Cerebellar cortex (tissue), 1 donor: ENCODE measurements around the gene DGKZ.
"Not testable (repeated sequence)": the region's sequence is repeated elsewhere in the genome, so short reads cannot be mapped to it uniquely, and the experiment has no call there.

Experiments
- DNase-seq: peaks from one replicate; pipeline ENCODE4 v3.0.0-alpha.2; 2015; ENCODE audit warnings: low spot score

The DGKZ gene

DNA sequence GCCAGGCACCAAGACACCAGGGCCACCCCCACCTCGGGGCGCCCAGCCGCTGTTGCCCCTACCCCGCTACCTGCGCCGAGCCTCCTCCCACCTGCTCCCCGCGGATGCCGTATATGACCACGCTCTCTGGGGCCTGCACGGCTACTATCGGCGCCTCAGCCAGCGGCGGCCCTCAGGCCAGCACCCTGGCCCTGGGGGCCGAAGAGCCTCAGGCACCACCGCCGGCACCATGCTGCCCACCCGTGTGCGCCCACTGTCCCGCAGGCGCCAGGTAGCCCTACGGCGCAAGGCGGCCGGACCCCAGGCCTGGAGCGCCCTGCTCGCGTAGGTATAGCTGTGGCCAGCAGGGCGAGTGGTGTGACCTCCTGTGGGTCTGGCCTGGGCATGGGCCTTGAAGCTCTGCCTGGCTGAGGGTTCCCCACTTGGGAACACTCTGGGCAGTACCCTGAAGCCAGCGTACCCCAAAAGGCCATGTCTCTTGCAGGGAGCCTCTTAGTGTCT is 19.4 kb downstream of the DGKZ start:
- DNase-seq: no peak

DNA sequence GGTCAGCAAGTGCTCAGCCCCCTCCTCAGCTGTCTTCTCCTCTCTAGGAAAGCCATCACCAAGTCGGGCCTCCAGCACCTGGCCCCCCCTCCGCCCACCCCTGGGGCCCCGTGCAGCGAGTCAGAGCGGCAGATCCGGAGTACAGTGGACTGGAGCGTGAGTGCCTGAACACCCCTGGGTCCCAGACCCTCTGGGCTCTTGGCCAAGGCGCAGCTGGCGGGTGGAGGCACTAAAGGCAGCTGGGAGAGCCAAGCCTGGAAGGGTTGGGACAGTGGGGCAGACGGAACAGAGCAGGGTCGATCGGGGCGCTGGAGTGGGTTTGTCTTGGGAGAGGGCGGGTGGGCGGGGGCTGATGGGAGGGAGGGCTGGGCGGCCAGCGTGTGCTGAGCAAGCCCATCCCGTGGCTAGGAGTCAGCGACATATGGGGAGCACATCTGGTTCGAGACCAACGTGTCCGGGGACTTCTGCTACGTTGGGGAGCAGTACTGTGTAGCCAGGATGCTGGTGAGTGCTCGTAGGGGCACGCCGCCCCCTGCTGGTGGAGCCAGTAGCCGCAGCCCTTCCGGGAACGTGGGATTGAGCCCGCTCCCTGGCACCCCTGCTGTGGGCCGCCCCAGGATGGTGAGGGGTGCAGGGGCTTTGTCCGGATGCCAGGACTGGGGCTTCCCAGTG is 20.1 kb downstream of the DGKZ start:
- DNase-seq: peak; percentile 49

- no peak for DNase-seq
These were observed 20.6 kb downstream of the DGKZ start for GRCh38 chr11:46367916-46368267.

DNA sequence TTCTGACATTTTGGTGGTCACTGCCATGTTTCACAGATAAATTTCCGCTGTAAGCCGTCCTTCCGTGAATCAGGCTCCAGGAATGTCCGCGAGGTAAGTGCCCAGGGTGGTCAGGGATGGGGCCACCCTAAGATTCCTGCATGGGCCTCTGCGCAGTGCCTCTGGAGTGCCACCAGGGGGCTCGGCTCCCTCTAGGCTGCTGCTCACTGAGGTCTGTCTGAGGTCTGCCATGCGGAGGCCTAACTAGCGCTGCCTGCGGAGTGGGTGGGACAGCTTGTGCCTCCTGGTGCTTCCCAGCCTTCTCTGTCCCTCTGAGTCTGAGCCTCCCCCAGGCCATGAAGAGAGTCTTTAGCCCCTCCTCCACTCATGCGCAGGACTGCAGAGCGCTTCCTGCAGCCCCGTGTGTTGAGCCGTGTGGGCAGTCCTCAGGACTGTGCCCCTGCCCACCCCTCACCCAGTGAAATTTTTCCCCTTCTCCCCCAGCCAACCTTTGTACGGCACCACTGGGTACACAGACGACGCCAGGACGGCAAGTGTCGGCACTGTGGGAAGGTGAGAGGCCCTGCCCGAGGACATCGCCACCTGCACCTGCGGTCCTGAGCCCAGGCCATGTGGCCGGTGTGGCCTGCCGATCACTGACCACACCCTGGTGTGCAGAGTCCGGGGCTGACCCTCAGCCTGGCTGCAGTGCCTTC is 22.3 kb downstream of the DGKZ start:
- DNase-seq: no peak

DNA sequence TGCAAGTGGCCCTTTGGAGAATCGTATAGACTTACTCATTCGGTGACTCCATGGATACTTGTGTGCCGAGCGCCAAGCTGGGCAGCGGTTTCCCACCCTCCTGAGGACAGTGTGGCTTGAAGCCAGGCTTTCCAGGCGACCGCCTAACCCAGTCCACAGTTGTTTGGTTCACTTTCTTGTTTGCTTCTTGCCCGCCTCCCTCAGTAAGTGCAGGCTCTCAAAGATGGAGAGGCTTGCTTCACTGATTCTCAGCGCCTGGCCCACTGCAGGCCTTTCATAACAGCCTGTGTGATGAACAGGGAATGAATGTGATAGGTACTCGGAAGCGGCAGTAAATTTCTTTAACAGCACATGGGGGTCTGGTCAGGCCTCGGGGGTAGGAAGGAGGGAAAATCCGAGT is 23.0 kb downstream of the DGKZ start:
- no peak for DNase-seq

DNA sequence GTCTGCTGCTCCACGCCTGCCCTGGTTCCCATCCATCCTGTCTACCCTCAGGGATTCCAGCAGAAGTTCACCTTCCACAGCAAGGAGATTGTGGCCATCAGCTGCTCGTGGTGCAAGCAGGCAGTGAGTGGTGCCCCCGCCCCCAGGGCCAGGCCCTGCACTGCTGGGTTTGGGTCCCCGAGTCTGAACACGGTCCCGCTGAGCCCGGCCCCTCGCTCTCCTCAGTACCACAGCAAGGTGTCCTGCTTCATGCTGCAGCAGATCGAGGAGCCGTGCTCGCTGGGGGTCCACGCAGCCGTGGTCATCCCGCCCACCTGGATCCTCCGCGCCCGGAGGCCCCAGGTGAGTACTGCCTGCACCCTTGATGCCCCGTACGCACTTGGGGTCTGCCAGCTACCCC is 24.0 kb downstream of the DGKZ start:
- DNase-seq: not testable (repeated sequence)

DNA sequence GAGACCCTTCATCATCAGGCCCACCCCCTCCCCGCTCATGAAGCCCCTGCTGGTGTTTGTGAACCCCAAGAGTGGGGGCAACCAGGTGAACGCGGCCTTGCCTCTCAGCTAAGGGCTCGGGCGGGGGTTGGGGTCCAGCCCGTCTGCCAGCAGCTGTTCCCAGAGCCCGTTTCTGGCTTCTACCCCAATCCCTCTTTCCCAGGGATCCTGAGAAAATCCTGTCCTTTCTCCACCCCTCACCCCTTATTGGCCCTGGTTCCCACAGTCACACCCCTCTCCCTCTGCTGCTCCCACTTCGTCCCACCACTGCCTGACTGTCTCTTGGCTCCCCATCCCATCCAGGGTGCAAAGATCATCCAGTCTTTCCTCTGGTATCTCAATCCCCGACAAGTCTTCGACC is 24.8 kb downstream of the DGKZ start:
- no peak for DNase-seq

DNA sequence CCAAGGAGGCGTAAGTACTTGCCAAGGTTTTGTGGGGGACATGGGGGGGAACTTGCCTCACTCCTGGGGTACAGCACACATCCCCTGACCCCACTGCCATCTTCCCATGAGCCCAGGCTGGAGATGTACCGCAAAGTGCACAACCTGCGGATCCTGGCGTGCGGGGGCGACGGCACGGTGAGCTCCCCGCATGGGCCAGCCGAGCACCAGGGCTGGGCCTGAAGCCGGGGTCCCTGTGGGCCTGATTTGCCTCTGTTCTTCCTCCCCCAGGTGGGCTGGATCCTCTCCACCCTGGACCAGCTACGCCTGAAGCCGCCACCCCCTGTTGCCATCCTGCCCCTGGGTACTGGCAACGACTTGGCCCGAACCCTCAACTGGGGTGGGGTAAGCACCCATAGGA is 25.2 kb downstream of the DGKZ start:
- not testable (repeated sequence) for DNase-seq

DNA sequence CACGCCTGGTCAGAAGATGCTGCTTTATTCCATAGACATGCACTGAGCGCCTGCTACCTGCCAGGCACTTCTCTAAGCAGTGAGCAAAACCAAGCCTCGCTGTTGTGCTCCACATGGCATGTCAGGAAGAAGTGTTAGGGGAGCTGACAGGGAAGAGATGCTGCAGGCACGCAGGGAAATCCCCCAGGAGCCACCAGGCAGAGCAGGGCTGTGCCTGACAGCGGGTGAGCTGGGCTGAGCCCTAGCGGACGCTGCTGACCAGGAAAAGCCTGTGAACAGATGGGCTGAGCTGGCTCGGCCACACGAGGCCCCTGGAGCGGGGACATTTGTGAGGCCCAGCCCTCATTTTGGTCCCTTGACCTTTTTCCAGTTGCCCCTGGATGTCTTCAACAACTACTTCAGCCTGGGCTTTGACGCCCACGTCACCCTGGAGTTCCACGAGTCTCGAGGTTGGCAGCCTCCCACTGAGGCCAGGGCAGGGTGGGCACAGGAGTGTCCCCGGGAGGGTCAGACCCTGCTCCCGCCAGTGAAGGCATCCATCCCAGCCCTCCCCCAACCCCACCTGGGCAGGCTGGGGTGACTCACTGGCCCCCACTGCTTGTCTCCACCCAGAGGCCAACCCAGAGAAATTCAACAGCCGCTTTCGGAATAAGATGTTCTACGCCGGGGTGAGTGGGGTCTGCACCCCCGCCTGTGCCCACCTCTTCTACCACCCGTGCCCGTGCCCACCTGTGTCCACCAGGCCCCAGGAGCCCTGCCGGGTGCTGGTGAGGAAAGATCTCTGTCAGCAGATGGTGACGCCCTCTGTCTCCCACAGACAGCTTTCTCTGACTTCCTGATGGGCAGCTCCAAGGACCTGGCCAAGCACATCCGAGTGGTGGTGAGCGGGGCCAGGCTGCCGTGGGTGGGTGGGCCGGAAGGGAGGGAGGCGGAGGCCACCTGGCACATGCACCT is 26.8 kb downstream of the DGKZ start:
- peak; percentile 51 for DNase-seq

DNA sequence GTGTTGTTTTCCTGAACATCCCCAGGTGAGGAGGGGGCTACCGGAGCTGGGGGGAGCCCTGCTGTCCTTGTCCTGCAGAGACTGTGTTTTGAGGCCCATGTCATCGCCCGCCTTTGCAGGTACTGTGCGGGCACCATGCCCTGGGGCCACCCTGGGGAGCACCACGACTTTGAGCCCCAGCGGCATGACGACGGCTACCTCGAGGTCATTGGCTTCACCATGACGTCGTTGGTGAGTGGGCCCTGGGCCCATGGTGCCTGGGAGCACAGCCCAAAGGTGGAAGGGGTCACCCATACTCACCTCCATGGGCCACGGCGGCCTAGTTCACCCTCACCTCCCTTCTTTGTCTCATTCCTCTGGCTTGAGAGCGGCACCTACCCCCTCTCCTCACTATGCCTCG is 27.6 kb downstream of the DGKZ start:
- DNase-seq: no peak

- DNase-seq: no peak
These were observed 28.3 kb downstream of the DGKZ start for GRCh38 chr11:46375392-46376101.

GRCh38 chr11:46376258-46377050 is 29.2 kb downstream of the DGKZ start:
- no peak for DNase-seq

DNA sequence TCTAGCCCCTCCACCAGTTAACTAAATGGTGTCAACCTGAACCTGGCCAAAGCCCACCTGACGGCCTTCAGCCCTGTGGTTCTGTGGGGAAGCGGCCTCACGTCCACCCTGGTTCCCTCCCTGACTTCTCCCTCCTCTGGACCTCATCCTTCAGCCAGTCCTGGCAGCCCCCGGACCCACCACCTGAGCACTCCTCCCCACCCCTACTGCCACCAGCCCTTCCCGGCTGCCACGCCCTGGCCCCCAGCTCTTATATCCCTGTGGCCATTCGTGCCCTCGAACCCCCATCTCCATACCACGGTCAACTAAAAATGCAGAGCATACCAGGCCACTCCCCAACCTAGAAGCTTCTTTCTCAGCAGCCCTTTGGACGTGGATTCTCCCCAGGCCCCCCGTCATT is 30.0 kb downstream of the DGKZ start:
- no peak for DNase-seq

- DNase-seq: no peak
These were observed 30.6 kb downstream of the DGKZ start for GRCh38 chr11:46377831-46378230.

DNA sequence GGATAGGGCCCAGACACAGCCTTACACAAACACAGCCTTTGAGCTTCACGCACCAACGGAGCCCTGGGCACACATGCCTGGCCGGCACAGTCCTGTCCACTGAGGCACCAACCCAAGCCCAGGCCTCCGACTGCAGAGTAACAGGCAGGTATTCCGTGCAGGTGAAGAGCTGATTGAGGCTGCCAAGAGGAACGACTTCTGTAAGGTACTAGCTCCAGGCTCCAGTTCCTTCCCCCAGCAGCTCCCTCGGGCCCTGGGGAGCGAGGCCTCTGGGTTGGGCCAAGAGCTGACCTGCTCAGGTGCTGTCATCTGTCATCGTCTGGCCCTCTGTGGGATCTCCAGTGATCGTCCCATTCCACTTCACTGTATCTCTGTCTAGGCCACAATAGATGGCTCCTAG is 31.0 kb downstream of the DGKZ start:
- DNase-seq: no peak

- DNase-seq: no peak
These were observed 31.7 kb downstream of the DGKZ start for GRCh38 chr11:46378811-46379481.

DNA sequence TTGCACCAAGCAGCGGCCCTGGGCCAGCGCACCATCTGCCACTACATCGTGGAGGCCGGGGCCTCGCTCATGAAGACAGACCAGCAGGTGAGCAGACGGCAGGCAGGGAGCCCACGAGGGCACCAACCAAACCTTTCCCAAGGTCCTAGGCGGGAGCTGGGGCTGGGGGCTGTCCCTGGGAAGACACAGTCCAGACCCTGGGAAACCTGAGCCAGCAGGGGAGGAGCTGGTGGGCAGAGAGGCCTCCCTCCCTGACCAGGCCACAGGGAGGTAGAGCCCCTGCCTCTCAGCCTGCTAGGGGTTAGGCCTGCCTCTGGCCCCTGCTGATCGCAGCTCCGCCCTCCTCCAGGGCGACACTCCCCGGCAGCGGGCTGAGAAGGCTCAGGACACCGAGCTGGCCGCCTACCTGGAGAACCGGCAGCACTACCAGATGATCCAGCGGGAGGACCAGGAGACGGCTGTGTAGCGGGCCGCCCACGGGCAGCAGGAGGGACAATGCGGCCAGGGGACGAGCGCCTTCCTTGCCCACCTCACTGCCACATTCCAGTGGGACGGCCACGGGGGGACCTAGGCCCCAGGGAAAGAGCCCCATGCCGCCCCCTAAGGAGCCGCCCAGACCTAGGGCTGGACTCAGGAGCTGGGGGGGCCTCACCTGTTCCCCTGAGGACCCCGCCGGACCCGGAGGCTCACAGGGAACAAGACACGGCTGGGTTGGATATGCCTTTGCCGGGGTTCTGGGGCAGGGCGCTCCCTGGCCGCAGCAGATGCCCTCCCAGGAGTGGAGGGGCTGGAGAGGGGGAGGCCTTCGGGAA is 32.4 kb downstream of the DGKZ start:
- peak; percentile 54 for DNase-seq

DNA sequence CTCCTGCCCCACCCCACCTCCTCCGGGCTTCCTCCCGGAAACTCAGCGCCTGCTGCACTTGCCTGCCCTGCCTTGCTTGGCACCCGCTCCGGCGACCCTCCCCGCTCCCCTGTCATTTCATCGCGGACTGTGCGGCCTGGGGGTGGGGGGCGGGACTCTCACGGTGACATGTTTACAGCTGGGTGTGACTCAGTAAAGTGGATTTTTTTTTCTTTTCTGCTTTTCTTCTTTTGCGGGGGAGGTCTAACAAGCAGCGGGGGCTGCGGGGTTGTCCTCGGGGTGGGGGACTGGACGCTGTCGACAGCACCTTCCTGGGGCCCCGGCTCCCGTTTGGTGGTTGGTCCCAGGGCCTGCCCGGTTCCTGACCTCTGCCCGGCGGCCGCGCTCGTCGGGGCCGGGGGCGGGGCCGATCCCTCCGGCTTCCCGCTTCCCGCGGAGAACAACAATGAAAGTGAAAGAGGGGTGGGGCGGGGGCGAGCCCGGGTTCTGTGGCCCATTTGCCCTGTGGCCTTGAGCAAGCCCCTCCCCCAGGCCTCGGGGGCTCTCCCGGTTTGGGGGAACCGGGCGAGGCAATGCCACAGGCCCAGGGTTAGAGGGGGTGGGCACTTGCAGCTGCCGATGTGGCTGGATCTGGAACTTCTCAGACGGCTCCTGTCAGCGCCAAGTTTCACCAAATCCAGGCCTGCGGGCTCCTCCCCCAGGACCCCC is 33.2 kb downstream of the DGKZ start:
- DNase-seq: no peak
